GM21619 (cell line): Measurements from ENCODE around the gene TRPV4.
"Not testable (repeated sequence)": the region's sequence is repeated elsewhere in the genome, so short reads cannot be mapped to it uniquely, and the experiment has no call there.

Experiments
- ATAC-seq: cut with Tn5 transposase; IDR thresholded peaks from one replicate; pipeline ENCODE4 v1.9.1; 2021; ENCODE audit not compliant: unreplicated experiment

The TRPV4 gene

DNA sequence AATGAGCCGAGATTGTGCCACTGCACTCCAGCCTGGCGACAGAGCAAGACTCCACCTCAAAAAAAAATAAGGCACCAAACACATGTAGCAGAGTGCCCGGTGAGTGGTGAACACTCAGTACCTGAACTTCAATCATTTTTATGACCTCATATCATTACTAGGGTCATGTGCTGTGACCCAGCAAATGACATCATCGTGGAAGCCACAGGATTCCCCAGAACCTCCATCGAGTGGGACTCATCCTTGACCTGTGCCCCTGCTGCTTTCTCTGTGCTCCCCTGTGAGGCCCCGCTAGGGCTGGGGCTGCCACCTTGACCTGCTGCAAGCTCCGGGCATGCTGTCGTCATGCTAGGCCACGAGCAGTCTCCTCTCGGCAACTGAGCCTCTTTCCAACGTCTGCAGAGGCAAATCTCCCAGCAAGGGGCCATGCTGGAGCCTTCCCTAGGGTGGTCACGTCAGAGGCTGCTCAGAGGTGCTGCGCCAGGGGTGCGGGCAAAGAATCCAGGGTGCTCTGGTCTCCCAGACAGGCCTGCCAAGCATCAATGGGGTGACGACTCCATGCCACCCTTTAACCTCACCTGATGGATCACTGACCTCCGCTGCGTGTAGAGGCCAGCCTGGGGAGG, 28.6 kb upstream of the TRPV4 start:
- no peak for ATAC-seq

DNA sequence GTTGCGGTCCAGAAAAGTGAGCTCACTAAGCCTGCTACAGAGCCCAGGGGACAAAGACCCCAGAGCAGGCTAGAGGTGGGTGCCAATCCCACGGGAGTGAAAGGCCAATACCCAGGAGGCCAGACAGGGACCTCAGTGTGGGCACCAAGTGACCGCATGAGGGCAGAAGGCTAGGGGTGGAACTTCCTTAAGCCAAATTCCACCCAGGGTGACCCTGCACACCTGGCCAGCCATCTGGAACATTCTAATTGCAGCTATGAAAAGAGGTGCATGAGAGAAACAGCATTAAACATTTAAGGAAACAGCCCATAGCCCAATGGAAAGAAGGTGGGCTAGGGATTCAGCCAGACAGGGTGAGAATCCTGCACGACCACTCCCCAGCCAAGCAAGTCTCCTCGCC, 27.8 kb upstream of the TRPV4 start:
- no peak for ATAC-seq

GRCh38 chr12:109858764-109859163, 25.6 kb upstream of the TRPV4 start:
- ATAC-seq, result no peak

GRCh38 chr12:109857715-109858114, 24.5 kb upstream of the TRPV4 start:
- ATAC-seq, result no peak

GRCh38 chr12:109855377-109855776, 22.2 kb upstream of the TRPV4 start:
- ATAC-seq, result no peak

GRCh38 chr12:109850518-109850917, 17.3 kb upstream of the TRPV4 start:
- not testable (repeated sequence) for ATAC-seq

DNA sequence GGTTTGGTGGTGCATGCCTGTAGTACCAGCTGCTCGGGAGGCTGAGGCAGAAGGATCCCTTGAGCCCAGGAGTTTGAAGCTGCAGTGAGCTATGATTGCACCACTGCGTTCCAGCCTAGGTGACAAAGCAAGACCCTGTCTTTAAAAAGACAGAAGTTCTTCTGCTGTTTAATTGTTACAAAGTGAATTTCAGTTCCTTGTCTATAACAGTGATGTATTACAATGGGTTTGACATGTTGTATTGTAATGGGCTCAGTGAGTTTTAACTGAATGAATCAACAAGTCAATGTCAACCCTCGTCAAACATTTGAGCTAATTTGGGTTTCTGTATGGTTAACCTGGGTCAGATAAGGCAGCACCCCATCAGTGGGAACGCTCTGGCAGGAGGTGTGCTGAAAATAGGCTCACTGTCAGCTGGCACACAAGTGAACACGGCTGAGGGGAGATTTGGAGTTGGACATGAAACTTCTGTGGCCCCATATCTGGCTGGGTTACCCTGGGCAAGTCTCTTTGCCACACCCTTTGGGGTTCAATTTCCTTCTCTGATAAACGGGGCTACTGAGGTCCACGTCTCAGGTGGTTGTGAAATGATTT, 14.0 kb upstream of the TRPV4 start:
- ATAC-seq, result no peak

- no peak for ATAC-seq
Observed at GRCh38 chr12:109845824-109846205, 12.6 kb upstream of the TRPV4 start.

DNA sequence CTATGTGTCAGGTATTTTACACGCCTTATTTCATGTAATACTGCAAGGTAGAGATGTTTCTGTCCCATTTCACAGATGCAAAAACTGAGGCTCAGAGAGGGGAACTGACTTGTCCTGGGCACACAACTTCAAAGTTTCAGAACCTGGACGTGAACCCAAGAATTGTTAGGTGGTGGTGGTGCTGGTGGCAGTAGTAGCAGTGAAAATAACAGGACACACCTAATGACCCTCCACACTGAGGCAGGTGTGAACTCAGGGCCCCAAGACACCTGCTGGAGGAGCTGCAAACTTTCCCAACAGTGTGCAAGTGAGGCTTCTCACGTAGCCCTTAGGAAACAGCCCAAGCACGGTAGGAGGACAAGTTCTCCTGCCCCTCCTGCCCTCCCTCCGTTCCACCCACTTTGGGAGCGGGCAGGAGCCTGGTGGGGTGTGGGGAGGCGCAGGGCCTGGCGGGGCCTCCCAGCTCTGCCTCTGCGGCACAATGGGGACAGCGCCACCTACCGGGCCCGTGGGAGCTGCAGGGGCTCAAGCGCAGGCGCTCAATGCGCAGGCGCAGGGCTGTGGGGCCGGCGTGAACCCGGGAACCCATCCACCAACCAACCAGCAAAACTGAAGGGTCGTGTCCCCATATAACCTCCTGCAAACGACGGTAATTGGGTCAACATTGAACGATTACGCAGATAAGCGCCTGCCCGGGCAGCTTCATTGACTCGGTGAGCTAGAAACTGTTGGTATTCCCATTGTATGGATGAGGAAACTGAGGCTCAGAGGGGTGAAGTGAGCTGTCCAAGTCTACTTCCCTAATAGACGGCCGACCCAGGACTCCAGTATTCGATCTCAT, 12.0 kb upstream of the TRPV4 start:
- peak; percentile 90 for ATAC-seq

DNA sequence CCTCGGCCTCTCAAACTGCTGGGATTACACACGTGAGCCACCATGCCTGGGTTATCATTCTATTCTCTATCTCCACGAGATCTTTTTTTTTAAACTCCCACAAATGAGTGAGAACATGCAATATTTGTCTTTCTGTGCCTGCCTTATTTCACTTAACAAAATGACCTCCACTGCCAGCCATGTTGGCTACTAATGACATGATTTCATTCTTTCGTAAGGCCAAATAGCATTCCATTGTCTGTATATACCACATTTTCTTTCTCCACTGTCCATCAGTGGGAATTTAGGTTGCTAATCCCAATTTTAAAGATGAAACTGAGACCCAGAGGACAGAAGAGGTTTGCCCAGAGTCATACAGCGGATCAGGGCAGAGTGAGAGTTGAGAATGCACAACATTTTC, 10.9 kb upstream of the TRPV4 start:
- no peak for ATAC-seq

DNA sequence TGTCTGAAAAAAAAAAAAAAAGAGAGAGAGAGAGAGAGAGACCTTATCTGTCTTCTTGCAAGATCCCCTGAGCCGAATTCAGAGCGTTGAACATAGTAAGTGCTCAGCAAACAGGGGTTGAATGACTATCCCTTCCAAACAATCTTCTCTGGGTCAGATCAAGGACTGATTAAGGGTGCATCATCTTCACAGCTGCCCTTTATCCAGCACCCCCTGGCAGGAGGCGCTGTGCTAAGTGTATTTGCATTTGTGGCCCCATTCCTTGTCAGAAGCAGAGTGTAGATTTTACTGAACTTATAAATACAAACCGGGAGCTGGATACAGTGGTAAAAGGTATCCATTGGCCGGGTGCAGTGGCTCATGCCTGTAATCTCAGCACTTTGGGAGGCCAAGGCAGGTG, 8.8 kb upstream of the TRPV4 start:
- ATAC-seq, result no peak

DNA sequence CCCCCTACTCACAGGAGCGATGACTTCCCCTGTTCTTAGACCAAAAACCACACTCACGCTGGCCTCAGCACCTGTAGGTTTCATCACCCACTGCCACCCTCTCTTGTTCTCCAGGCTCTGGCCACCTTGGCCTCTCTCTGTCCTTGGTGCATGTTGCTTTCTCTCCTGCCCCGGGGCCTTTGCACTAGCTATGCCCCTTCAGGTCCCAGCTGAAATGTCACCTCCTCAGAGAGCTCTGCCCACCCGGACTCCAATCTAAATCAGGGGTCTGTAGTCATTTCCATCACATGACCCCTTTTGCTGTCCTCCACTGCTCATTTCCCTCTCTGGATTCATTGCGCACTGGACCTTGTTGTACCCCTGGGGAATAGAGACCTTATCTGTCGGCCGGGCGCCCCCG, 8.2 kb upstream of the TRPV4 start:
- ATAC-seq, result no peak

DNA sequence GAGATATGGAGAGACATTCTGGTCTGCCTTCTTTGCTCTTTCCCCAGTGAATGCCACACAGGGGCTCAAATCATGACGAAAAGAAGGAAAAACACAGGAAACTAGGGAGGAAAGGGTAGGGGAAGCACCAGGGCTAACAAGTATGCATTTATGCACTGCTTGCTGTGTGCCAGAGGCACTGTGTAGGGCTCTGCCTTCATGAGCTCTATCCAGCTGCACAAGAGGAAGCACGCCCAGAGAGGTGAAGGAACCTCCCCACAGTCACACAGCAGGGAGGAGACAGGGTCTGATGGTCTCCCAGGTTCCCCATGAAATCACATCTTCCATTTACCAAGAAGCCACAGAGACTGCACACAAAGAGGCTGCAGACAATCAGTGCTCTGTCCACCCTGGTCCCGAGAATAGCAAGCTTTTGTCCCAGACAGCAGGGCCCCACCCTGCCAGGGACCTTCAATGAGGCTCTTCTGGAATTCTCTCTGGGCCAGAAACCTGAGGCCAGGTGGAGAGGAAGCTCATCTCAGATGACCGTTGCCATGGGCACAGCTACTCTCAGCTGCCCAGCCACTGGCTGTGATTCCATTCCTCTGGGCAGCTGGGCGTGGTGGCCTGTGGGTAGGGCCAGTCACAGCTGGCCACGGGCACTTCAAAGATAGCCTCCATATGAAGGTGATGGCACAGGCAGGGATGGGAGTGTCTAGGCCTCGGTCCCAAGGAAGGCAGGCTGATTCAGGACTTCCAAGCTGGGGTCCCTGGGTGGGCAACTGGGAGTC, 7.3 kb upstream of the TRPV4 start:
- ATAC-seq, result no peak

GRCh38 chr12:109839444-109839843, 6.2 kb upstream of the TRPV4 start:
- no peak for ATAC-seq

DNA sequence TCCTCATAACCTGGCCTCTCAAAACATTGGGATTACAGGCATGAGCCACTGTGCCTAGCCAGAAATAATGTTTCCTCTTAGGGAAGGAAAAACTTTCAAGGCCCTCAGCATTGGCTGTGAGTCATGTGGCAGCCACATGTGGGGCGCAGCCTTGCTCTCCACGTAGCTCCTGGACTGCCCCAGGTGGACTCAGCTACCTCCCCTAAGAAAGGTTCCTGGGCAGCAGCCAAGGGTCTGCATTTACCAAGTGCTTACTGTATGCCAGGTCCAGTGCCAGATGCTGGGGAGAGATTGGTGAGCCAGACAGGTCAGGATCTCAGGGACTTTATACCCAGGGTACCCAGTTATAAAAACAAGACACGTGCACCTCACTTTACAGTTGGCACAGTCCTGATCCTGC, 3.7 kb upstream of the TRPV4 start:
- ATAC-seq, result no peak

GRCh38 chr12:109835827-109836226, 2.6 kb upstream of the TRPV4 start:
- ATAC-seq, result no peak

- ATAC-seq, result no peak
Observed at GRCh38 chr12:109832541-109833306, 474 bp downstream of the TRPV4 start.

GRCh38 chr12:109831929-109832328, 1.3 kb downstream of the TRPV4 start:
- ATAC-seq, result no peak

DNA sequence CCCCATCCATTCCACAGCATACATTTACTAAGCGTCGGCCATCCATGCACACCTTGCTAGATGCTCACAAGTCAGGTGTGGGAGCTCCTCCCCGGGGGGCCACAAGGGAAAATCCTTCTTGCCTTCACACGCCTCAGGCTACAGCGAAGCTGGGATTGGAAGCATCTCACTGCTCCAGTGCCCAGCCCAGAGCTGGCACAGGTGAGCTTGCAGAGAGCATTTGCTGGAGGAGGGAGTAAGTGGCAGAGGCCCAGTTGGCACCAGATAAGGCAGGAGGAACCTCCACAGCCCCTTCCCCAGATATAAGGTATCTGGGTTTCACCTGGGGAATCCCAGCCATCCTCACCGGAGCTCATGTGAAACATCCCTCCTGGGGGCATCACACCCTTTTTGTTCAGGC, 1.8 kb downstream of the TRPV4 start:
- no peak for ATAC-seq

DNA sequence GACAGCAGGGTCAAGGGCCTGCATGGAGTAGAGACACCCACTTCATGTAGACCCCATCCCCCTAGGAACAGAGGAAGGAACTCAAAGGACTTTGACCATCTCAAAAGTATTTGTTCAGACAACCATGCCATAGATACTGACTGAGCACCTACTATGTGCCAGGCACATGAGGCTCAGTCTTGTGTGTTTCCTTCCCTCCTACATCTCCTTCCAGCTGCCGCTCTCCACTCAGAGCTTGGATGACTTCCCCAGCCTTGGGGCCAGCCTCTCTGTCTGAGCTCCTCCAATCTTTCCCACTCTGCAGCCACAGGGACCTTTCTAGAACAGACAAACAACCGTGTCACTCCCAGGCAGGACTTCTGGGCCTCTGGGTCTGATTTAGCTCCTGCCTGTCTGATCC, 2.5 kb downstream of the TRPV4 start:
- no peak for ATAC-seq

GRCh38 chr12:109830267-109830666, 2.9 kb downstream of the TRPV4 start:
- ATAC-seq, result no peak
